Activated CD8-positive, alpha-beta memory T cell treated with anti-CD3 and anti-CD28 coated beads for 36 hours (primary cell): Measurements from ENCODE around the gene ASB4. TPM values are rescaled to one million over a fixed set of nuclear protein-coding genes. Genes with fewer than 3 reads are reported as not detected.

Experiments used
- CTCF ChIA-PET: fragments of 350-600 bp; sonication (Branson Sonifier 250); formaldehyde crosslinking; loops from one replicate; lab custom pipeline; 2021; ENCODE audit warnings: antibody characterized with exemption; lab: Charles Lee
- POLR2A ChIA-PET: fragments of 350-600 bp; sonication (Branson Sonifier 250); formaldehyde crosslinking; loops from one replicate; lab custom pipeline; 2021; ENCODE audit warnings: antibody characterized with exemption; lab: Charles Lee
- total RNA-seq, 2 experiments: library from RNA; stranded (reverse); gene quantifications; one replicate each; pipeline ENCODE4 v1.2.3, GENCODE V29; 2021

Gene ASB4
- total RNA-seq, 2 experiments from 2014 or later, result not detected

DNA sequence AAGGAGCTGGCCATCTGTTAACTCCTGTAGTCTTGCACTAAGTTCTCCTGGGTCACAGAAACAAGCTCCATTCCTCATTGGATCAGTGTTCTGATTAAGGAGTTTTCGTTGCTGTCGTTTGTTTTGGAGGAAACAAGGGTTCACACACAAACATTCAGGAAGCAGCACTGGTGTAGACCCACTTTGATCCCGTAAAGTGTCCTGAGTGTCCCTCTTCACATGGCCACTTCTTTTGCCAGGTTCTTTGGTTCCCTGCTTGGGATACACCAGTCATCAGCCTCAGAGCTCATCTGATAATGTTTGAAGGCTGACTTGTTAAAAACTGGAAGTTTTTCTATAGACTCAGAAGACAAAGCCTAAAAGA is 99.7 kb downstream of the ASB4 start:
- ChIA-PET POLR2A (no interaction called here), CTCF (no interaction called here)

DNA sequence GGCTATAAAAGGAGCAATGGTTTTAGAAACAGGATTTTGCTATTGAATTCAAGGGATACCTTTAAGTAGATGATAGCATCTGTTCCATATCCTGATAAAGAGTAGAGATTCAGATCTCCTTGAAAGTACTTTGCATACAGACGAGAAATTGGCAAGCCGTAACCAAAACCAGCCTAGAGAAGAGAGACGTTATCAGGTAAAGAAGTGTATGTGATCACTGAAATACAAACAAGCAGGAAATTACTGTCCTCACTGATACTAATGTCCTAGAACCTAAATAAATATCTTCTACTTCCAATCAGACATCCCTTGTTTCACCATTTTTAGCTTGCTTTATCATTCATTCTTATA is 101.2 kb downstream of the ASB4 start:
- CTCF ChIA-PET, result no interaction called here
- POLR2A ChIA-PET, result no interaction called here

DNA sequence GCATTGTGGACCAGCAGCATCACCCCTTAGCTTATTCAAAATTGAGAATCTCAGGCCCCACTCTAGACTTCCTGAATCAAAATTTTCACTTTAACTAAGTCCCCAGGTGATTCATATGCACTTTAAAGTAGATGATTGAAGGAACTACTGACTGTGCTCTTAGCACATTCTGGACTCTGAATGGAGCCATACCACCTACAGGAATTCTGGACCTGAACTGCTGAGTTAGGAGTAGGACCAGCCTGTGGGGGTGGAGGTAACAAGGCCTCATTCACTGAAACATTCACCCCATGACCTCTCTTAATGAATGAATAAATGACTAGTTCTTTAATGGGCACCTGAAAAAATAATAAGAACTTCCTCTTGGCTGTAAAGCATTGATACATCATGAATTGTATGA is 103.3 kb downstream of the ASB4 start:
- CTCF ChIA-PET, result no interaction called here

DNA sequence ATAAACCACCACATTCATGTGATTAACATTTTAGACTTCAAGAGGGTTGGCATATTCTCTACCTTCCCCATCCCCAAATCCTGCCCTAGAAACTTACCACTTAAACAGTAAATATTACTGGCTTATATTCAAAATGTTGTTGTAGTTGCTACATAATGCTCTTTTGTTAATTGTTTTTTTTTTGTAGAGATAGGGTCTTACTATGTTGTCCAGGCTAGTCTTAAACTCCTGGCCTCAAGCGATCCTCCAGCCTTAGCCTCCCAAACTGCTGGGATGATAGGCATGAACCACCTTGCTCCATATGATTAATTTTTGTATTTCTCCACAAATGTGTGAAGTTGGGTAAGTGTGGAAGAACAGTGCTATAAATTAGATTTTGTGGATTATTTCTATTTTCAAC is 104.0 kb downstream of the ASB4 start:
- CTCF ChIA-PET, result no interaction called here
- POLR2A ChIA-PET, result no interaction called here

More for the DNA sequence above, 103.3 kb downstream of the ASB4 start:
- POLR2A ChIA-PET, result no interaction called here

Other genes starting within 250 kb of the ASB4 start
- not detected for gene PON1, start 161.4 kb upstream of the ASB4 start, total RNA-seq
- gene PON3, start 89.6 kb upstream of the ASB4 start, total RNA-seq, result not detected
- gene PON2, start 50.9 kb upstream of the ASB4 start, total RNA-seq, result 1 to 10 TPM; 6.3 to 6.9 TPM
- gene PDK4, start 110.6 kb downstream of the ASB4 start, total RNA-seq, result not detected